Urinary bladder (tissue), 4 donors: ENCODE results near the gene NTHL1. TPM values are rescaled to one million over a fixed set of nuclear protein-coding genes. Genes with fewer than 3 reads are reported as not detected.

Experiments used
- DNase-seq: peaks from one replicate; pipeline ENCODE4 v3.0.0-alpha.2; 2015; ENCODE audit errors: extremely low spot score
- H3K27ac ChIP-seq: one replicate; pipeline ENCODE4 v1.5.1; 2013; ENCODE audit warnings: low read depth, mild to moderate bottlenecking, moderate library complexity
- H3K36me3 ChIP-seq: one replicate; pipeline ENCODE4 v1.6.1; 2013; ENCODE audit warnings: mild to moderate bottlenecking, moderate library complexity; ENCODE audit not compliant: insufficient read depth
- H3K4me1 ChIP-seq: one replicate; pipeline ENCODE4 v1.6.1; 2013; ENCODE audit warnings: mild to moderate bottlenecking, moderate library complexity; ENCODE audit not compliant: insufficient read depth
- H3K4me3 ChIP-seq: one replicate; pipeline ENCODE4 v1.5.1; 2013; ENCODE audit warnings: low read depth, low read length
- WGBS: extraction: QIAGEN DNeasy Blood & Tissue Kit; methylation state at CpG from one replicate; pipeline ENCODE4 v1.1.7; 2013; 5-methylcytosine and 5-hydroxymethylcytosine counted together
- polyA plus RNA-seq: library from polyadenylated mRNA; stranded (reverse); fragments of 200-250 nt; gene quantifications from one replicate; pipeline ENCODE4 v1.2.3, GENCODE V29; 2013
- total RNA-seq: library from RNA; depleted of rRNA; stranded (reverse); fragments of >200 nt; gene quantifications from one replicate; pipeline ENCODE4 v1.2.3, GENCODE V29; 2014
- donor health status: healthy with polysubstance abuse.
- donor health status: healthy.

The NTHL1 gene
- total RNA-seq, result 13.7 TPM
- 28.5 TPM for polyA plus RNA-seq

GRCh38 chr16:2047330-2048115 is at the start of gene NTHL1, which contains the start of gene TSC2:
TSS of gene NTHL1 (minus strand) at chr16:2047834. CDS start at chr16:2047823, 11 bp downstream.
TSS of gene TSC2 (plus strand) at chr16:2047985. CDS start at chr16:2048616, 631 bp downstream.
- under 1% methylated on average over 81 of the region's 81 CpGs for whole genome bisulfite sequencing
- DNase-seq, result peak; percentile 87
- Histone ChIP-seq H3K36me3 (no peaks in the 10 kb centered on the region), H3K4me3 (peak within 1 kb of the TSS; percentile 74), H3K27ac (no peak within 1 kb of the TSS), H3K4me1 (no peaks in the 10 kb centered on the region)

- no peak for DNase-seq
- no peak overlapping the region for H3K4me3 ChIP-seq
- 75% methylated on average over 25 of the region's 25 CpGs for WGBS
- no peak overlapping the region for H3K27ac ChIP-seq
- no peaks in the 10 kb centered on the region for H3K4me1 ChIP-seq
- H3K36me3 ChIP-seq, result peaks cover 2% of the 10 kb centered on the region
Observed at GRCh38 chr16:2096853-2097595, 49.4 kb upstream of the NTHL1 start.

- no peak overlapping the region for H3K4me3 ChIP-seq
- H3K4me1 ChIP-seq, result no peaks in the 10 kb centered on the region
- no peak overlapping the region for H3K27ac ChIP-seq
- no peak for DNase-seq
- 96% methylated on average over 23 of the region's 23 CpGs for WGBS
- H3K36me3 ChIP-seq, result peaks cover 2% of the 10 kb centered on the region
Observed at GRCh38 chr16:2095918-2096582, 48.4 kb upstream of the NTHL1 start.

GRCh38 chr16:2095315-2095853 is 47.8 kb upstream of the NTHL1 start:
- whole genome bisulfite sequencing, result 96% methylated on average over 26 of the region's 26 CpGs
- no peak overlapping the region for H3K27ac ChIP-seq
- H3K36me3 ChIP-seq, result peaks cover 2% of the 10 kb centered on the region
- H3K4me1 ChIP-seq, result no peaks in the 10 kb centered on the region
- H3K4me3 ChIP-seq, result no peak overlapping the region
- no peak for DNase-seq

- 88% methylated on average over 15 of the region's 15 CpGs for WGBS
- H3K27ac ChIP-seq, result no peak overlapping the region
- H3K36me3 ChIP-seq, result peaks cover 2% of the 10 kb centered on the region
- no peak overlapping the region for H3K4me3 ChIP-seq
- no peaks in the 10 kb centered on the region for H3K4me1 ChIP-seq
- DNase-seq, result no peak
Observed at GRCh38 chr16:2093793-2094192, 46.2 kb upstream of the NTHL1 start.

- WGBS, result 91% methylated on average over 13 of the region's 13 CpGs
- no peak overlapping the region for H3K27ac ChIP-seq
- no peaks in the 10 kb centered on the region for H3K4me1 ChIP-seq
- DNase-seq, result no peak
- peaks cover 2% of the 10 kb centered on the region for H3K36me3 ChIP-seq
- H3K4me3 ChIP-seq, result no peak overlapping the region
Observed at GRCh38 chr16:2092866-2093265, 45.2 kb upstream of the NTHL1 start.

GRCh38 chr16:2092256-2092620 is 44.6 kb upstream of the NTHL1 start:
- no peak for DNase-seq
- Histone ChIP-seq H3K4me3 (no peak overlapping the region), H3K4me1 (no peaks in the 10 kb centered on the region), H3K36me3 (peaks cover 2% of the 10 kb centered on the region), H3K27ac (no peak overlapping the region)
- 82% methylated on average over 16 of the region's 16 CpGs for WGBS

GRCh38 chr16:2091547-2092255 is 44.1 kb upstream of the NTHL1 start:
- H3K36me3 ChIP-seq, result peaks cover 2% of the 10 kb centered on the region
- H3K27ac ChIP-seq, result no peak overlapping the region
- H3K4me1 ChIP-seq, result no peaks in the 10 kb centered on the region
- WGBS, result 74% methylated on average over 49 of the region's 49 CpGs
- H3K4me3 ChIP-seq, result no peak overlapping the region
- DNase-seq, result no peak

GRCh38 chr16:2090777-2091546 is 43.3 kb upstream of the NTHL1 start:
- Histone ChIP-seq H3K4me3 (no peak overlapping the region), H3K4me1 (no peaks in the 10 kb centered on the region), H3K27ac (no peak overlapping the region), H3K36me3 (peaks cover 4% of the 10 kb centered on the region)
- peak; percentile 33 for DNase-seq
- WGBS, result 53% methylated on average over 98 of the region's 101 CpGs

GRCh38 chr16:2090481-2090776 is 42.8 kb upstream of the NTHL1 start:
- WGBS, result 91% methylated on average over 14 of the region's 14 CpGs
- Histone ChIP-seq H3K4me1 (no peaks in the 10 kb centered on the region), H3K27ac (no peak overlapping the region), H3K36me3 (peaks cover 4% of the 10 kb centered on the region), H3K4me3 (no peak overlapping the region)
- DNase-seq, result no peak

- Histone ChIP-seq H3K4me1 (no peaks in the 10 kb centered on the region), H3K27ac (no peak overlapping the region)
- no peak for DNase-seq
Observed at GRCh38 chr16:2089706-2090480, 42.3 kb upstream of the NTHL1 start.

GRCh38 chr16:2088759-2089358 is 41.2 kb upstream of the NTHL1 start:
- H3K4me1 ChIP-seq, result no peaks in the 10 kb centered on the region
- H3K4me3 ChIP-seq, result no peak overlapping the region
- peaks cover 4% of the 10 kb centered on the region for H3K36me3 ChIP-seq
- H3K27ac ChIP-seq, result no peak overlapping the region
- DNase-seq, result no peak
- 77% methylated on average over 20 of the region's 20 CpGs for WGBS

More at GRCh38 chr16:2089706-2090480, 42.3 kb upstream of the NTHL1 start:
- Histone ChIP-seq H3K4me3 (no peak overlapping the region), H3K36me3 (peaks cover 4% of the 10 kb centered on the region)
- 85% methylated on average over 44 of the region's 44 CpGs for WGBS
